GM12878 (cell line): Measurements from ENCODE around the gene EEF1AKMT2. TPM values are rescaled to one million over a fixed set of nuclear protein-coding genes. Genes with fewer than 3 reads are reported as not detected.

ENCODE experiments used
- ATAC-seq: fragments of 200-7000 bp; cut with Tn5 transposase; 3 replicates; pipeline ENCODE4 v1.9.1; 2020; ENCODE audit warnings: mild to moderate bottlenecking, moderate library complexity
- BruUV-seq: library from RNA; stranded (reverse); fragments of 400-500 nt; replicated peaks from 2 replicates; lab custom pipeline; 2021; lab: Mats Ljungman, UMichigan
- CTCF ChIA-PET: fragments of 300-600 bp; sonication (Branson Sonifier 250); formaldehyde crosslinking; extraction: SDS; loops from one replicate; lab custom pipeline; 2021; ENCODE audit warnings: inconsistent platforms; lab: Yijun Ruan, JAX
- POLR2A ChIA-PET: fragments of 350-600 bp; formaldehyde crosslinking; extraction: SDS; loops from one replicate; lab custom pipeline; 2021; ENCODE audit warnings: inconsistent platforms; lab: Charles Lee
- RAD21 ChIA-PET: fragments of 300-600 bp; sonication (Branson Sonifier 250); formaldehyde crosslinking; loops from one replicate; lab custom pipeline; 2023; ENCODE audit warnings: antibody characterized with exemption; ENCODE audit not compliant: unreplicated experiment; lab: Charles Lee
- SMC1A ChIA-PET: fragments of 300-600 bp; sonication (Branson Sonifier 250); formaldehyde crosslinking; loops from one replicate; lab custom pipeline; 2023; ENCODE audit not compliant: unreplicated experiment, uncharacterized antibody; lab: Charles Lee
- DNase-seq: peaks from one replicate; pipeline ENCODE4 v3.0.0-alpha.2; 2011; ENCODE audit warnings: low read depth, low spot score
- FAIRE-seq: peaks from 3 replicates; lab custom pipeline; 2011; peaks lifted over from hg19 to GRCh38; lab: Jason Lieb, UNC
- H2AFZ ChIP-seq: 2 replicates; pipeline ENCODE4 v1.6.0; 2011; ENCODE audit warnings: low read depth, low read length, control low read depth; ENCODE audit not compliant: control insufficient read depth
- H3K27ac ChIP-seq: 2 replicates; pipeline ENCODE4 v1.5.1; 2011; ENCODE audit warnings: control low read depth; ENCODE audit not compliant: control insufficient read depth, insufficient read depth
- H3K27me3 ChIP-seq, 2 experiments: replicated peaks in 1 of 2; 2 replicates each; pipeline versions ENCODE4 v1.6.0 to v1.6.1; 2011; ENCODE audit warnings: low read length in 1 of 2; ENCODE audit not compliant: control insufficient read depth in 2 of 2, insufficient read depth in 2 of 2
- H3K36me3 ChIP-seq, 2 experiments: 2 replicates each; pipeline ENCODE4 v1.5.1; 2011; ENCODE audit warnings: low read length in 1 of 2; ENCODE audit not compliant: control insufficient read depth in 2 of 2, insufficient read depth in 2 of 2
- H3K4me1 ChIP-seq: 2 replicates; pipeline ENCODE4 v1.6.1; 2011; ENCODE audit warnings: mild to moderate bottlenecking, low read length, moderate library complexity, mixed read lengths; ENCODE audit not compliant: control insufficient read depth, insufficient read depth
- H3K4me2 ChIP-seq: 2 replicates; pipeline ENCODE4 v1.6.0; 2011; ENCODE audit warnings: control low read depth; ENCODE audit not compliant: control insufficient read depth, insufficient read depth
- H3K4me3 ChIP-seq: fragments of 200-600 bp; sonication (generic); 2 replicates; pipeline ENCODE4 v1.5.1; 2016
- H3K79me2 ChIP-seq: 2 replicates; pipeline ENCODE4 v1.6.0; 2011; ENCODE audit warnings: low read length; ENCODE audit not compliant: control insufficient read depth, insufficient read depth
- H3K9ac ChIP-seq: 2 replicates; pipeline ENCODE4 v1.8.0; 2011; ENCODE audit warnings: low read length, control low read depth, mixed read lengths; ENCODE audit not compliant: control insufficient read depth, insufficient read depth
- H3K9me3 ChIP-seq: replicated peaks from 3 replicates; pipeline ENCODE4 v1.5.1; 2011; ENCODE audit warnings: mild to moderate bottlenecking, low read length; ENCODE audit not compliant: control insufficient read depth, insufficient read depth
- H4K20me1 ChIP-seq: 2 replicates; pipeline ENCODE4 v1.6.0; 2011; ENCODE audit not compliant: control insufficient read depth, insufficient read depth
- CHD2 ChIP-seq: IDR thresholded peaks from 2 replicates; pipeline ENCODE4 v1.6.1; 2011; ENCODE audit warnings: low read depth, low read length, improper control_type of control experiment, borderline replicate concordance
- ESRRA ChIP-seq: IDR thresholded peaks from 2 replicates; pipeline ENCODE4 v1.6.1; 2012; ENCODE audit warnings: mild to moderate bottlenecking, low read length, improper control_type of control experiment
- HCFC1 ChIP-seq: fragments of 150-350 bp; IDR thresholded peaks from 2 replicates; pipeline ENCODE4 v1.6.1; 2014; ENCODE audit warnings: low read length
- MEF2A ChIP-seq: IDR thresholded peaks from 2 replicates; pipeline ENCODE4 v1.6.1; 2011; ENCODE audit warnings: low read depth, mild to moderate bottlenecking, low read length, moderate library complexity; ENCODE audit not compliant: insufficient read depth
- MYC ChIP-seq: IDR thresholded peaks from 2 replicates; pipeline ENCODE4 v1.6.1; 2011; ENCODE audit warnings: mild to moderate bottlenecking, low read length, moderate library complexity, inconsistent platforms; ENCODE audit not compliant: insufficient read depth, insufficient replicate concordance, insufficient read length, severe bottlenecking
- NR2C1 ChIP-seq: fragments of 450-650 bp; IDR thresholded peaks from 2 replicates; pipeline ENCODE4 v1.6.1; 2017; ENCODE audit warnings: antibody characterized with exemption, mild to moderate bottlenecking, moderate library complexity
- NR2F1 ChIP-seq: fragments of 450-650 bp; conservative IDR thresholded peaks from 2 replicates; pipeline ENCODE4 v1.6.1; 2017; ENCODE audit warnings: mild to moderate bottlenecking
- PML ChIP-seq: IDR thresholded peaks from 2 replicates; pipeline ENCODE4 v1.6.1; 2012; ENCODE audit warnings: low read length, inconsistent platforms
- ZBED1 ChIP-seq: IDR thresholded peaks from 2 replicates; pipeline ENCODE4 v1.6.1; 2016; ENCODE audit warnings: borderline replicate concordance
- ZNF207 ChIP-seq: fragments of 450-650 bp; IDR thresholded peaks from 2 replicates; pipeline ENCODE4 v1.6.1; 2014; ENCODE audit warnings: antibody characterized with exemption, mild to moderate bottlenecking, borderline replicate concordance
- WGBS: methylation state at CpG from one replicate; pipeline ENCODE4 v1.1.6; 2016; ENCODE audit warnings: low lambda C conversion rate; ENCODE audit not compliant: insufficient replicate concordance, insufficient coverage; ENCODE audit errors: missing lambda C conversion rate; 5-methylcytosine and 5-hydroxymethylcytosine counted together
- in situ Hi-C: fragments of 300-500 bp; cut with MboI; formaldehyde crosslinking; loops from 9 replicates; pipeline ENCODE4 v1.14.3; 2018; ENCODE audit warnings: mixed read lengths
- intact Hi-C: fragments of 100-400 bp; cut with micrococcal nuclease; formaldehyde crosslinking; loops from one replicate; pipeline ENCODE4 v1.14.2; 2022; ENCODE audit not compliant: unreplicated experiment
- polyA plus RNA-seq, 11 experiments: library from polyadenylated mRNA; depleted of rRNA in 4 of 11; unstranded in 6 of 11; stranded (reverse) in 5 of 11; fragments of >200 nt; fragmentation: Nextera tagmentation in 4 of 11; fragmentation: Illumina TruSeq in 1 of 11; extraction: Ambion mirVana in 4 of 11; extraction: Trizol in 1 of 11; gene quantifications; 1 replicate in 1 of 11; 2 replicates in 10 of 11; pipeline versions ENCODE4 v1.2.1 to v1.2.3, GENCODE V29; 2011 to 2016; ENCODE audit warnings: inconsistent platforms in 2 of 11, missing spikeins in 2 of 11, low read depth in 1 of 11
- total RNA-seq, 4 experiments: library from RNA; depleted of rRNA in 3 of 4; stranded (reverse); fragments of >200 nt in 3 of 4; fragmentation: Illumina TruSeq in 1 of 4; extraction: Trizol in 1 of 4; gene quantifications; 2 replicates each; pipeline versions ENCODE4 v1.2.1 to v1.2.3, GENCODE V29; 2013 to 2021
- TF ChIP-seq, protein P1 (sequence below): IDR thresholded peaks from 2 replicates; pipeline ENCODE4 v1.6.1; 2011; ENCODE audit warnings: borderline replicate concordance, low read depth, mild to moderate bottlenecking, moderate library complexity, mixed read lengths, low read length; ENCODE audit not compliant: insufficient read depth; ENCODE audit errors: extremely low read length

EEF1AKMT2 gene
- total and polyA plus RNA-seq, 10 of the 15 experiments (the other 5 are each of a cell fraction or from before 2014, with no cell fraction given), result 9.1 to 29.3 (median 23.6) TPM

DNA sequence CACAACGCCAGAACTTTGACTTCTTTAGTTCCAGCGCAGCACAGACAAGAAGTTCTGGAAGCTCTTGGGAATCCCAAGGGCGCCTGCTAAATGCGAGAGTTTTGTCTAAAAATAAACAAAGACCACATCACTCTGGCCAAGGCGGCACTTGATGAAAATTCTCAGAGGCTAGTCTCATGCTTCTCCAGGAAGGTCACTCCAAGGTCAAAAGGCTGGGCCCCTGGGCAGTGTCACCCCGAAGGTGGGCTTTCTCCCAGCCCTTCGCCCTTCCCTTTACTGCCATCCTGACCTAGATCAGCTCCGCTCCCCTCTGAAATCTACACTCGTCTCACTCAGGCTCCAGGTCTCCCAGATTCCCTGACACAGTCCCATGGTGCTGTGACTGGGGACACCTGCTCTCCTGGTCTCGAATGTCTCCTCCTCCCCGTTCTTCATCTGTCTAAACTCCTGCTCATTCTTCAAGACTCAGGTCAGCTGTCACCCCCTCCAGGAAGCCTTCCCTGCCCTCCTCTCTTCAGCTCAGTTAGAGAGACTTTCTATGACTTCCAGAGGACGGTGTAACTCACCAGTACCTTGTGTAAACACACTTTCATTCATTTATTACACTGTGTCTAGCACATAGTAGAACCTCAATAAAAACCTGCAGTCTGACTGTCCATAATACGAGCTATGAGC lies 58.0 kb downstream of the EEF1AKMT2 start:
- Histone ChIP-seq H3K27me3 (no peaks in the 10 kb centered on the region), H3K9ac (peak overlapping the region; percentile 60), H2AFZ (no peak overlapping the region; the same call in 1 of the 2 replicates), H3K27ac (peak overlapping the region; percentile 71), H3K4me3 (peak overlapping the region; percentile 50; the same call in 1 of the 2 replicates), H3K4me1 (peaks cover 66% of the 10 kb centered on the region), H3K9me3 (no peaks in the 10 kb centered on the region), H3K4me2 (peak overlapping the region; percentile 91), H4K20me1 (no peaks in the 10 kb centered on the region; the same call in 1 of the 2 replicates), H3K36me3 (peaks cover 1 to 2% of the 10 kb centered on the region in 2 experiments; a peak in 2 of 4 replicates), H3K79me2 (peaks cover 34% of the 10 kb centered on the region)
- ChIA-PET POLR2A (interaction anchor here (0.6 to 5.5 kb wide), 8 partner anchors 8 to 79 kb away, joined by 3 to 31 read pairs (median 8); no protein-coding TSS in a partner anchor), RAD21 (interaction anchor here (1.0 to 4.1 kb wide), 8 partner anchors 8 to 86 kb away, joined by 3 to 37 read pairs (median 16); no protein-coding TSS in a partner anchor), SMC1A (interaction anchor here (0.6 to 21.7 kb wide), 13 partner anchors 6 to 327 kb away, joined by 3 to 351 read pairs (median 4); no protein-coding TSS in a partner anchor), CTCF (interaction anchor here (0.6 to 21.9 kb wide), 15 partner anchors 7 to 1061 kb away, joined by 3 to 319 read pairs (median 5); no protein-coding TSS in a partner anchor)
- DNase-seq (no peak), ATAC-seq (no peak), FAIRE-seq (peak; percentile 23)
- TF ChIP-seq CHD2 (no peak), ZBED1 (no peak), NR2F1 (0 out of 2 replicates have a peak, but pooled peaks have one; percentile 30), ZNF207 (no peak), HCFC1 (no peak), MYC (no peak), MEF2A (no peak), NR2C1 (no peak), PML (no peak), ESRRA (peak; percentile 84; the same call in 1 of the 2 replicates)
- TF ChIP-seq, protein P1, sequence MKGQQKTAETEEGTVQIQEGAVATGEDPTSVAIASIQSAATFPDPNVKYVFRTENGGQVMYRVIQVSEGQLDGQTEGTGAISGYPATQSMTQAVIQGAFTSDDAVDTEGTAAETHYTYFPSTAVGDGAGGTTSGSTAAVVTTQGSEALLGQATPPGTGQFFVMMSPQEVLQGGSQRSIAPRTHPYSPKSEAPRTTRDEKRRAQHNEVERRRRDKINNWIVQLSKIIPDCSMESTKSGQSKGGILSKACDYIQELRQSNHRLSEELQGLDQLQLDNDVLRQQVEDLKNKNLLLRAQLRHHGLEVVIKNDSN, result no peak
- in situ Hi-C loops, result no loop called here
- intact Hi-C loops, result no loop called here
- 17% methylated on average over 13 of the region's 13 CpGs for WGBS
- no TSS peak for BruUV-seq
